T1000 (cell line): ENCODE results near the gene TOMM70.

Experiments used
- DNase-seq: peaks from one replicate; lab custom pipeline; 2025; ENCODE audit warnings: mixed read lengths; lab: John Stamatoyannopoulos, UW

TOMM70 gene

DNA sequence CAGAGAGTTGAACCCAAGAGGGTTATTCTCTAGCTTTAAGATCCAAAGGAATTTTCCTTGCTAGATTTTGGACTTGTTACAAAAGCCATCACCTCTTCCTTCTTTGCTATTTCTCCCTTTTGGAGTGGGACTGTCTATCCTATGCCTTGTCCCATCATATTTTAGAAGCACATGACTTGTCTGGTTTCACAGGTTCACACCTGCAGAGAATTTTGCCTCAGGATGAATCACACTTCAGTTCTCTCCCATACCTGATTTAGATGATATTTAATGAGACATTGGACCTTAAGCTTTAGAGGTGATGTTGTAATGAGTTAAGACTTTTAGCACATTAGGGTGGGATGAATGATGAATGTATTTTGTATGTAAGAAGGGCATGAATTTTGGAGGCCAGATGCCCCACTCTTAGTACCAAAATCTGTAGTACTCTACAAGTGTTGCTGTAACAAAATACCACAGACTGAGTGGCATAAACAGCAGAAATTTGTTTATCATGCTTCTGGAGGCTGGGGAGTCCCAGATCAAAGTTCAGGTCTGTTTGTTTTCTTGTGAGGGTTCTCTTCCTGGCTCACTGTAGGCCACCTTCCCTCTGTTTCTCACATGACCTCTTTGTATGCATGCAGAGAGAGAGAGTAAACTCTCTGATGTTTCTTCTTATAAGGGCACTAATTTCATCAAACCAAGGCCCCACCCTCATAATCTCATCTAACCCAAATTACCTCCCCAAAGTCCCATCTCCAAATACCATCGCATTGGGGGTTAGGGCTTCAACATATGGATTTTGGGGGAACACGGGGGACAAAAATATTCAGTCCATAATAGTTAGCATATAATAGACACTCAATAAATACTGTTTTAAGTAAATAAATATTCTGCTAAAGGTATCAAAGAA lies 10.4 kb upstream of the TOMM70 start:
- DNase-seq, result no peak

DNA sequence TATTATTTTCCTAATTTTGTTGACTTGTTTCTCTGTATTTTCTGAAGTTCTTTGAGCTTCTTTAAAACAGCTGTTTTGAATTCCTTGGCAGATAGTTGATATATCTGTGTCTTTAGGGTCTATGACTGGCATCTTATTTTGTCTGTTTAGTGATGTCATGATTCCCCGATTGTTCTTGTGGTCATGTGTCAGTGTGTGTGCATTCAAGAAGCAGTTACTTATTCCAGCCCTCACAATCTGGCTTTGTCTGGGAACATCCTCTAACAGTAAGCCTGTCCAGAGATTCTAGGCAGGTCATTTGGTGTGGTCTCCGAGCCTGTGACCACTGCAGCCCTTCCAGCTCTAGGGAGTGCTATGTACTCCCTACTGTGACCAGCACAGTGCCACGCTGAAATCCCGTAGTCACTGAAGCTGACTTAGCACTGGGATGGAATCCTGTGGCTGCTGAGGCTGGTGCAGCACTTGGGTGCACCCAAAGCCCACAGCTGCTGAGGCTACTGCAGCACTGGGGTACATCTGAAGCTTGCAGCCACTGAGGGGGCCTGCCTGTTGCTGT lies 7.2 kb upstream of the TOMM70 start:
- DNase-seq, result no peak

DNA sequence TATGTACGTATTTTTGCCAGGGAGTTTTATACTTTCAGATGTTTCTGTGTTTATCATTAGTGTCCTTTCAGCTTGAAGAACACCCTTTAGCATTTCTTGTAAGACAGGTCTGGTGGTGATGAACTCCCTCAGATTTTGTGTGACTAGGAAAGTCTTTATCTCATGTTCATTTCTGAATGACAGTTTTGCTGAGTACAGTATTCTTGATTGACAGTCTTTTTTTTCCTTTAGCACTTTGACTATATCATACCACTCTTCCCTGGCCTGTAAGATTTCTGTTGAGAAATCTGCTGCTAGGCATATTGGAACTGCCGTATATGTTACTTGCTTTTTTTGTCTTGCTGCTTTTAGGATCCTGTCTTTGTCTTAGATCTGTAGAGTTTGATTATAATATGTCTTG lies 6.3 kb upstream of the TOMM70 start:
- no peak for DNase-seq

DNA sequence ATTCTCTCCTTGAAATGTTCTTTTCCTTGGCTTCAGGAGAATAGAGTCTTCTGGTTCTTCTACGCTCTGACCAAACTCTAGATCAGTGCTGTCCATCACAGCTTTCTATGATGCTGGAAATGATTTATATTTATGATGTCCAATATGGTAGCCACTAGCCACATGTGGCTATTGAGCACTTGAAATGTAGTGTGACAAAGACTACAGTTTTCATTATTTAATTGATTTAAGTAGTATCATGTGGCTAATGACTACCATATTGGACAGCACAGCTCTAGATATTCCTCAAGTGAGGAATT lies 3.3 kb upstream of the TOMM70 start:
- DNase-seq, result no peak

DNA sequence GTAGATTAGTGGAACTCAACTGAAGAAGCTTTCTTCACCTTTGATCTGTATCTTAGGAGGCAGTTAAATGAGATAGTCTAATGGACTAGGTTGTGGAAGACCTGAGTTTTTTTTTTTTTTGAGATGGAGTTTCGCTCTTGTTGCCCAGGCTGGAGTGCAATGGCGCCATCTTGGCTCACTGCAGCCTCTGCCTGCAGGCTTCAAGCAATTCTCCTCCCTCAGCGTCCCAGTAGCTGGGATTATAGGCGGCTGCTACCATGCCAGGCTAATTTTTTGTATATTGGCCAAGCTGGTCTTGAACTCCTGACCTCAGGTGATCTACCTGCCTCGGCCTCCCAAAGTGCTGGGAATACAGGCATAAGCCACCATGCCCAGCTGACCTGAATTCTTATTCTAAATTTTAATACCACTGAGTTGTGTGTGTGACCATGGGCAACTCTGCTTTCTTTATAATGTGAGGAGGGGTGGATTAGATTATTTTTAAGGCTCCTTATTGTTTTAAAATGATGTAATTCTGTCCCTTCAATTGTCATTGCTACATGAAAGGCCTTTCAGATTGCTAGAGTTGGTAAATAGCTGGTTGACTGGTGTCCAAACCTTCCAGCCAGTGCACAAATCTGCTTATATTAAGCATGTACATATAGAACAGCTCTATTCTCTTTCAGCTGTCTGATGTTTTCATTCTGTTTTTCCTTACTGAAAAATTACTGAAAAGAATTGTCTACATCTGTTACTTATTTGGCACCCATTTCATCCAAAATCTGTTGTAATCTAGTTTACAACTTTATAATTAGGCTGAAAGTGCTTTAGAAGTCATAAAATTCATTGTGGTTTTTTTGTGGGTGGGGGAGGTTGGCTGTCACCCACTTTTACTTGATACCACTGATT lies 2.7 kb upstream of the TOMM70 start:
- DNase-seq, result no peak

DNA sequence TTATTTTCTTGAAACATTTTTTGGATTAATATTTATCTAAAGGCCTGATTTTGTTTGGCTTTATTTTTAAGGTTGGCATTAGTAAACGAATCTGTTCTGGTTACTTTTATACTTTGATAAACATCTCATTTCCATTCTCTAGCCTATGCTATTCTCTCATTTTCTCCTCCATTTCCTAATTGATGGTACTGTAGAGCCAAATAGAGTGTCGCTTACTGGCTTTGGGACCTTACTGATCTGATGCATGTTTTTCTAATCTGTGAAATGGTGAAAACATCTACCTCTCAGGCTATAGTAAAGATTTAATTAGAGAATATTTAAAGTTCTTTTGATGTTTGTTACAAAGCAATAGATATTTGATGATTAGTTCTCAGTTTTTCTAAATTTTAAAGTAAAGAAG lies 2.0 kb upstream of the TOMM70 start:
- no peak for DNase-seq

DNA sequence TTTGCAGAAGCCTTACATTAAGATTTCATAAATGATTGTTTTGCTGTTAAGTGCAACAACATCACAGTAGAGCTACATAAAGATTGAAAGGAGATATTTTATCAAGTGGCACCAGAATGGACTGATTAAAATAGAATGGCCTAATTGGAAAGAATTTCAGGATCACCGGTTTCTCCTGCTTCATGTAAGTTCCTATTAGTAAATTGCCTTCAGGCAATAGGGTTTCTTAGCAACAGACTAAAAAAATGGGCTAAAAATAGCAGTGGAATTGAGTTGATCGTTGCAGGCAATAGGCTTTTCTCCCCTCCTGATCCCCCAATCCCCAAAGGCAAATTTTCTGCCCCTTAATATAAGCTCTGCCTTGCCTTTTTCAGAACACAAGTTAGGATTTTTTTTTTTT lies 1.4 kb upstream of the TOMM70 start:
- DNase-seq, result no peak

DNA sequence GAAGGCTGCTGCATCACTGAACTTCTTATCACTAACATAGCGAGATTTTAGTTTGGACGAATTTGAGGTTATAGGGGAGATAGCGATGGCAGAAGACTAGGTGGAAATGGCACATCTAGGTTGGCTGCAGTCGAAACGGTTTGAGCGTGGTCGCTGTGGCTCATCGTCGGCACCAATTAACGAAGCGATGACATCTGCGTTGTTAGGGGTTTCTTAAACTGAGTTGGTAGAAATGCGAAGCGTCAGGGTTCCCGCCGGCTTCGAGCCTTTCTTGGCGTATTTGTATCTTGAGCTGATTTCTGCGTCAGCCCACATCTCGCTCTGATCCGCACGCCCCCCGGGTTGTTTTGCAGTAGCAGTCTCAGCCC lies 769 bp upstream of the TOMM70 start:
- no peak for DNase-seq

DNA sequence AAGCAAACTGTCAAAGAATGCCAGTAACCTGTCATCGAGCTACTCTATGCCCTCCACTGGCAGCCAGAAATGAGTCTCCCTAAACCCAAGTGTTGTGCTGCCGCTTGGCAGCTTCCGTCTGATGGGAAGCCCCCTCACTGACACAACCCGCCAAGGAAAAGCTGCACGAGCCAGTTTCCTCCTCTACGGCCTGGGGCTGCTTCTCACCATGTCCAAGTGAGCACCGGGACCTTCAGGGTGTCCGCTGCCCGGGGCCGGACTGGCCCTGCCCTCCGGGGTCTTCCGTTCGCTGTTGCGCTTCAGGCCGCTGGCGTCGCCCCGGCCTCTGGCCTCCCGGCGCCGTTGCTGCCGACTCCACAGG lies 490 bp downstream of the TOMM70 start:
- no peak for DNase-seq

DNA sequence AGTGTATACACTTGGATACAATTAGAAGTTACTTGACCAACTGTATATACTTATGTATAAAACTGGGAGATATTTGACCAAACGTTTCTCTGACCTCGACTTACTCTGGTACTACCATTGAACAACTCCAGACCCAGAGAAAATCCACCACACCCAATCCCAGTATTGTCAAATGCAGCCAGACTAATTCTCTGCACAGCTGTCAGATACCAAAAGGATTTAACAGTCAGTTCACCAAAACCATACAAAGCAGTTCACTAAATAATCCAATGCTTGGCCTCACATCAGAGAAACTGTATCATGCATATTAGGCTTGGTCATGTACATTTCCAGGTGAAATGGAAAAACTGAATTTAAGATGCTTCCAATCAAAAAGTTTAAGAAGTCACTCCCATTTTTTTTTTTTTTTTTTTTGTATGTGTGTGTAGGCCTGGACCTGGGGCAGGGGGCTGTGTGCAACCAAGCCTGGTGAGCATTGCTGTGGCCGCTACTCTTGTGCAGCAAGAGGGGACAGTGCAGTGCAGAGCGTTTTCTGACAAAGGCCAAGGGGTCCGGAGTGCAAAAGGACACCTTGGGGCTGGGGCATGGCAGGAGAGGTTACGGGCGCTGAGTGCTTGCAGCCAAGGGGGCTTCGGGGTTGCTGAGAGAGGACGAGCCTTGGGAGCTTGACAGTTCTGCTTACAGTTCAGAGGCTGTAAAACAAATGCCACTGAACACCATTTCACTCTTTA lies 1.4 kb downstream of the TOMM70 start:
- no peak for DNase-seq

DNA sequence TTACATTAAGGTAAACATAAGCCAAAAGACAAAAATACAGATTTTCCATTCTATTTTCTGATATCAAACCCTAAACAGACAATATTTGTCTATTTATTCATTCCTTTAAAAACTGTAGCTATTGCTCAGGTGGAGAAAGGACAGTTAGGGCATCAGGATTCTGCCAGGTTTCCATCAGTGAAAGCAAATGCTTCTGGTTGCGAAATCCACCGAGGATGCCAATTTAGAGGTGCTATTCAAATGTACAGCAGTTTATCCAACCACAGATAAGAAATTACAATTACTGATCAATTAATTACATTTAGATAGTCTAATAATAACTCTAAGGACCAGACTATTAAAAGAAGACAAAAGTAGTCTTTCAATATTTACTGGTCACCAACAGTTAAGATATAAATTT lies 3.9 kb downstream of the TOMM70 start:
- no peak for DNase-seq

DNA sequence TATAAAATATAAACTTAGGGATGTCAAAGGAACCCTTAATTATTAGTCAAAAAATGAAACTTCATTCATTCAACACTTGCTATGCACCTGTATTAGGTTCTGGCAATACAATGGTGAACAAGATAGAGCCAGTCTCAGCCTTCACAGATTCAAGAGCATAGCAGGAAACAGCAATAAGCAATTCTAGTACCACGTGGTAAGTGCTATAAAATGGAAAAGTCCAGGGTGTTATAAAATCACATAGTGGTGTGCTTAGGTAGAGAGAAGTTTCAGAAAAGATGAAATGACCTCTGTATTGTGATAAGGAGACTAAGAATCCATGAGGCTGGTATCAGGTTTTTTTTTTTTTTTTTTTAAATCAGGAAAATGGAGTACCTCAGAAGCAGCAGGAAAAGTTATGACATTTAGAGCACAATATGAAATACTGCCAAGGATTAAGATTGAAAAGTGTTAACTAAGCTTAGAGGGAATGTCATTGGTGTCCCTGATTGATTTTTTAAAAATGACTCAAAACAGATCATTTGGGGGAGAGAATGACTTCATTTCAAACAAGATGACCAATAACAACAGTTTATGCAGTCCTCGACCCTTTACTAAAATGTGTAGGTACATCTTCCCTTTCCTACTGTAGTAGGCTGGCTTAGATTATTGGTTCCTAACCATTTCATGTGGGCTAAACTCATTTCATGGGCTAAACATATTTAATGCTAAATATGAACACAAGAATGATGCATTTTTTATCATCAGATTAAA lies 5.0 kb downstream of the TOMM70 start:
- no peak for DNase-seq

DNA sequence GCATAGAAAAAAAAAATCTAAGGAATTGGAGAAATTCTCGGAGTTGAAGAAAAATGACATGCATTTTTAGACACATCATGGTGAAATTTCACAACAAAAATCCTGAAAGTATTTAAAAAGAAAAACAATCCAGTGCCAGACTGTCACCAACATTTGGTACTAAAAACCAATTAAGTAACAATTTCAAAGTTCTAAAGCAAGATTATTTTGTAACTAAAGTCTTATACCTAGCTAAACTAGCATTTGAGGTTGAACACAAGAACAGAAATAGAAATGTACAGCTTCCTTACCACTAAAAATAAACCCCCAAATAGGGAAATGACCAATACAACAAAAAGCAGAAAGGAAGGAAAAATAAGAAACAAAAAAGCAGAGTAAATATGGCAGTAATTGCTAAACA lies 11.9 kb downstream of the TOMM70 start:
- DNase-seq, result no peak

DNA sequence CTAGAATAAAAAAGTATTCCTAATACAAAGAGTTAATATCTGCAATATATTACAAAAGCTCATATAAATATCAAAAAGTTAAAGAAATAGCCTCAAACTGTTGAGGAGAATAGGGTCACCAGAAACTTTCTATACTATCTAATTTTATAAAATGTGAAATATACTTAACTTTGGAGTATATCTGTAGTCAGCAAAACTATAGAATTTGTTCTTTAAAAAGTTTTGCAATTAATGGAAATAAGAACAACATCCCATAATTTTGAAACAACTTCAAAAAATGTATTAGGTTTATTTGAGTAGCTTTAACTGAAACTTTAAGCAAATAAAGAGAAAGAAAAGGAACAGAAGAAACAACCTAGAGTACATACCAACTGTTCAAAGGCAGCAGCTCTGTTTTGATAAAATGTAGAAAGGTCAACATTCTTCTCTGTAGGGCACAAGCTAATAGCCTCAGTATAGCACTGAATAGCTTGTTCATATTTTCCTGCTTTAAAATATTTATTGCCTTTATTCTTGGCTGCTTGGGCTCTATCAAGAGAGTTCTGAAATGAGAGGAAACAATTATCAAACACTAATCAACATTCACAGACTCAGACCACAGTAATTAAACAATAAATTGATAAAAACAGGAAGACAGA lies 14.3 kb downstream of the TOMM70 start:
- DNase-seq, result no peak

DNA sequence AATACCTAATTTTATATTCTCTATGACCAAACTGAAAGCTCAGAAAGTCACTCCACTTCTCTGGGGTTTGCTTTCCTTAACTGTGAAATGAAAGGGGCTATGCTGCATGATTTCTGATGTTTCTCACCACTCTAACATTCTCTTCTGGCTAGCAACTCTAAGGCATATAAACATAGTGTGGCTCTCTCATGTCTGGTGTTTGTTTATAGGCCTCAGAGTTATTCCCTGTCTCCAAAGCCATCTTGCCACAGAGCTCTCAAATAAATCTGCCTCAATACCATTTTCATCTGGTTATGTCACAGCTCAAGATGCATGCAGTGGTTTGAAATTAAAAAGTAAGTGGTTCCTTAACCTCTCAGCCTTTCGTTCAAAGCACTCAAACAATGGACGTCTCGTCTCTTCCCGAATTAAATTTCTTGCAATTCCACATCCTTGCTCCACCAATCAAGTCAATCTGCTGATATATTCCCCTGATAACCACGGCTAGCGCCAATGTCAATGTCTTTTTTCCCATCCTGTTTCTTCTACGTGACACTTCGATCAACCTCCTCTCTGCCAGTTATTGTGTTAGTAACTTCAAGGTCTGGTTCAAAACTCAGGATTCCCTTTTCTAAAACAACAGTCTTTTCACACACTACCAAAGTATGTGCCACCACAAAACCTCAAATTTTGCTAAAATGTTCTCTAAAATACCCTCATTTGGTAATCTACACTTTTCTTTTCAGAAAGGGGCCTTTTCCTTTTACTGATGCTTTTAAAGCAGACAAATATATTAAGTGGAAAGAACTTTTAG lies 16.0 kb downstream of the TOMM70 start:
- DNase-seq, result no peak

DNA sequence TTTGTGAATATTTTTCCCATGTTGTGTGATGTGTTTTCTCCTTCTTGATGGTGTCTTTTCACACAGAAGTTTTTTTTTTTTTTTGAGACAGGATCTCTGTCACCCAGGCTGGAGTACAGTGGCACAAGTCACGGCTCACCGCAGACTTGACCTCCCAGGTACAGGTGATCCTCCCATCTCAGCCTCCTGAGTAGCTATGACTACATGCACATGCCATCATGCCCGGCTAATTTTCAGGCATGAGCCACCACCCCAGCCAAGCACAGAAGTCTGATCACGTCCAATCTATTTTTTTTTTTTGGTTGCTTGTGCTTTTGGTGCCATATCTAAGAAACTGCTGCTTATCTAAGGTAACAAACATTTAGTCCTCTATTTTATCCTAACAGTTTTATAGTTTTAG lies 24.6 kb downstream of the TOMM70 start:
- DNase-seq, result no peak

DNA sequence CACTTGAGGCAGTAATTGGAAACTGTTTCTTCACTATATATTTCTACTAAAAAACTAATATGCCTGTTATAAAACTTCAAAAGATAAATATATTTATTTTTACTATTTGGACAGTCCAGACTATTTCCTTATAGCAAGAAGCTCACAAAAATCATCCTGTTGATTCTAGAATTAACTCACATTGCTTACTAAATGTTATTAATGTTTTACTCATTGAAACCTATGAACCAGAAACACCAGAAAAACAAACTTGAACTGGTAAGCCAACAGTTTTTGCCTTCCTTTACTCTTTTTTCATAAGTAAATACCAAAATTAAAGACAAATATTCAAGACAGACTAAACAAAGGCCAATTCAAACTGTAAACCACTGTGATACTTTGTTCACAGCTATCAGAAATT lies 26.4 kb downstream of the TOMM70 start:
- DNase-seq, result no peak

DNA sequence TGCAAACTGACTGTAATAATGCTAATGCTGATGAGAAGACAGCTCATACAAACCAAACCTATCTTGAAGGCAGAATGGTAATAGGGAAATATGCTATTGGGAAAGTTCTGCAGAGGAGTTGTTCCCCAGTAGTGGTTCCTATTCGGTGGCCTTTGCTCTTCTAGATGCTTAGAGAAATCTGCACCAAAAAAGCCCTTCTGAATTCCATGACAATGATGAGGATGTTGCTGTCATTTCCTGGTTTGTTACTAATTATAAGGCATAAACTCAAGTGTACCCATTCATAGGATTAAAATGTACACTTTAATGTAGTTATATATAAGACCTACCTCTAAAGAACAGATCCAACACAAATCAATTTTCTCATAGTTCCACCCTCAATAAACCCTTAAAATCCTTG lies 30.1 kb downstream of the TOMM70 start:
- DNase-seq, result no peak

DNA sequence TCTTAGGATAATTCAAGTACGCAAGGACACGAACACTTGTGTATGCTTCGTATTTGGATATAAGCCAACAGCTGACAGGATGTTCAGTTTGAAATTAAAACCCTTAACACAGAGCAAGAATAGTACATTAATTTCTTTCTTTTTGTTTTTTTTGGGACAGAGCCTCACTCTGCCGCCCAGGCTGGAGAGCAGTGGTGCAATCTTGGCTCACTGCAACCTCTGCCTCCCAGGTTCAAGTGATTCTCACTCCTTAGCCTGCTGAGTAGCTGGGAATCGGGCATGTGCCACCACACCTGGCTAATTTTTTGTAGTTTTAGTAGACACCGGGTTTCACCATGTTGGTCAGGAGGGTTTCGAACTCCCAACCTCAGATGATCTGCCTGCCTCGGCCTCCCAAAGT lies 32.4 kb downstream of the TOMM70 start:
- DNase-seq, result no peak

DNA sequence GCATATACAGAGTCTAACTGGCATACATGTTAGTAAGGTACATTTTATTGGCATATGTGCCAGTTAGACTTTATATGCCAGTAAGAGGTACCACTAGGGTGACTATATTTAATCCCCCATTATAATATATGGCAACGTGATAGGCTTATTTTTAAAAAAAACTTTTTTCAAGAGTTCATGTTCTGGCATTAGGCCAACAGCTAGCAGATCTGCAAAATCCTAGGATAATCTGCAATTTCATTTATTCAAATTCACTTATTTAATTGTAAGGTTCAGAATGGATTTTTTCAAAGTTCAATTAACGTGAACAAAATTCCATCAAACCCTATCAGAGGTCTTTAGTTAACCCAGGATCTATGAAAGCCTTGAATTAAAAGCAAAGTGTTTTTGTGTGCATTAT lies 34.5 kb downstream of the TOMM70 start:
- no peak for DNase-seq

DNA sequence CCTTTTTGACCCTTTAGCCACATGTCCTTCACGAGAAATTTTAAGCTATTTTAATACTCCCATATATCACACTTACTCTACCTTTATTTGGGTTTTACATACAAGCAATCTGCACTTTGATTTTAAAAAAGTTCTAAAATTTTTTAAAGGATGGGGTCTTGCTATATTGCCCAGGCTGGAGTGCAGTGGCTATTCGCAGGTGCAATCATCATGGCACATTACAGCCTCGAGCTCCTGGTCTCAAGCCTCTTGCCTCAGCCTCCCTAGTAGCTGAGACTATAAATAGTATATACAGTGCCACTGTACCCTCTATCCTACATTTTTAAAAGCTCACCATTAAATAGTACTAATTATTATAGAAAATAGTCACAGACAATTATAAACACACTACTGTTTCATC lies 36.5 kb downstream of the TOMM70 start:
- no peak for DNase-seq
